ENCODE data around the gene CNTRL.

GRCh38 chr9:121038804-121039203, 36.0 kb upstream of the CNTRL start:
- TF ChIP-seq REST (IDR thresholded peaks at IDR 0.05; ENCODE audit: low read depth) (no peak), RAD21 (IDR thresholded peaks at IDR 0.05; ENCODE audit: low read depth) (no peak), MAX (IDR thresholded peaks at IDR 0.05) (no peak)

All from Ishikawa (cell line).